CD14-positive monocyte (primary cell): ENCODE data around the gene CTBP2. TPM values are rescaled to one million over a fixed set of nuclear protein-coding genes. Genes with fewer than 3 reads are reported as not detected.

Experiments used
- DNase-seq, 3 donors: peaks; one replicate each; pipeline ENCODE4 v3.0.0-alpha.2; 2011 to 2022
- H2AFZ ChIP-seq: 2 replicates; pipeline ENCODE4 v1.6.0; 2012; ENCODE audit warnings: mild to moderate bottlenecking, low read depth, low read length, inconsistent platforms; ENCODE audit not compliant: insufficient read depth, poor library complexity, severe bottlenecking
- H3K27ac ChIP-seq, 2 donors: 1 replicate in 1 of 2; 2 replicates in 1 of 2; pipeline ENCODE4 v1.5.1; 2012 to 2013; ENCODE audit warnings: low read length in 2 of 2, control low read depth in 1 of 2, inconsistent platforms in 1 of 2, low read depth in 1 of 2, mild to moderate bottlenecking in 1 of 2
- H3K27me3 ChIP-seq, 2 donors: one replicate each; pipeline versions ENCODE4 v1.6.0 to v1.6.1; 2011 to 2013; ENCODE audit warnings: low read length in 2 of 2; ENCODE audit not compliant: control insufficient read depth in 2 of 2, insufficient read depth in 2 of 2
- H3K36me3 ChIP-seq, 2 donors: replicated peaks in 1 of 2; 1 replicate in 1 of 2; 2 replicates in 1 of 2; pipeline versions ENCODE4 v1.5.1 to v1.6.1; 2012 to 2013; ENCODE audit warnings: low read length in 2 of 2, control low read depth in 1 of 2, inconsistent platforms in 1 of 2, mild to moderate bottlenecking in 1 of 2; ENCODE audit not compliant: insufficient read depth in 2 of 2, control insufficient read depth in 1 of 2
- H3K4me1 ChIP-seq, 2 donors: 1 replicate in 1 of 2; 2 replicates in 1 of 2; pipeline versions ENCODE4 v1.5.1 to v1.6.1; 2012 to 2013; ENCODE audit warnings: low read length in 2 of 2, control low read depth in 1 of 2, inconsistent platforms in 1 of 2, mild to moderate bottlenecking in 1 of 2, moderate library complexity in 1 of 2; ENCODE audit not compliant: insufficient read depth in 2 of 2, control insufficient read depth in 1 of 2
- H3K4me2 ChIP-seq: replicated peaks from 2 replicates; pipeline ENCODE3; 2012; ENCODE audit warnings: low read length, moderate library complexity, mild to moderate bottlenecking; ENCODE audit not compliant: poor library complexity, severe bottlenecking; ENCODE audit errors: extremely low read depth
- H3K4me3 ChIP-seq, 3 experiments: fragments of 200-600 bp in 1 of 3; sonication (generic) in 1 of 3; replicated peaks in 1 of 3; 1 replicate in 2 of 3; 2 replicates in 1 of 3; pipeline ENCODE4 v1.5.1; 2011 to 2013; ENCODE audit warnings: low read length in 3 of 3, mild to moderate bottlenecking in 3 of 3, control low read depth in 2 of 3, low read depth in 2 of 3, inconsistent platforms in 1 of 3, moderate library complexity in 1 of 3
- H3K79me2 ChIP-seq: 2 replicates; pipeline ENCODE4 v1.6.0; 2012; ENCODE audit warnings: mild to moderate bottlenecking, control low read depth, inconsistent platforms, low read length, moderate library complexity; ENCODE audit not compliant: insufficient read depth
- H3K9ac ChIP-seq: 2 replicates; pipeline ENCODE4 v1.6.0; 2017; ENCODE audit warnings: low read length, mild to moderate bottlenecking; ENCODE audit not compliant: insufficient read depth, poor library complexity, severe bottlenecking
- H3K9me3 ChIP-seq, 2 donors: replicated peaks in 1 of 2; 1 replicate in 1 of 2; 2 replicates in 1 of 2; pipeline versions ENCODE4 v1.5.1 to v1.6.1; 2012 to 2013; ENCODE audit warnings: low read length in 2 of 2, control low read depth in 1 of 2; ENCODE audit not compliant: control insufficient read depth in 1 of 2, insufficient read depth in 1 of 2
- H4K20me1 ChIP-seq: 2 replicates; pipeline ENCODE4 v1.6.0; 2012; ENCODE audit warnings: mild to moderate bottlenecking, low read length, control low read depth, moderate library complexity; ENCODE audit not compliant: insufficient read depth
- H3K27ac Mint-ChIP-seq, 7 donors: one replicate each; pipeline ENCODE4 v1.8.0; 2020; ENCODE audit warnings: mild to moderate bottlenecking in 7 of 7, mixed read lengths in 7 of 7, moderate library complexity in 6 of 7, inconsistent platforms in 2 of 7
- H3K27me3 Mint-ChIP-seq, 3 donors: one replicate each; pipeline ENCODE4 v1.8.0; 2021 to 2022; ENCODE audit warnings: low read depth in 3 of 3, mild to moderate bottlenecking in 3 of 3, mixed read lengths in 3 of 3, moderate library complexity in 3 of 3, inconsistent platforms in 1 of 3
- H3K36me3 Mint-ChIP-seq, 2 donors: one replicate each; pipeline ENCODE4 v1.8.0; 2020; ENCODE audit warnings: mixed read lengths in 2 of 2, inconsistent platforms in 1 of 2, mild to moderate bottlenecking in 1 of 2
- H3K4me1 Mint-ChIP-seq: one replicate; pipeline ENCODE4 v1.8.0; 2020; ENCODE audit warnings: mild to moderate bottlenecking, mixed read lengths
- H3K4me3 Mint-ChIP-seq, 2 donors: one replicate each; pipeline ENCODE4 v1.8.0; 2020; ENCODE audit warnings: mild to moderate bottlenecking in 2 of 2, mixed read lengths in 2 of 2, moderate library complexity in 1 of 2
- H3K9me3 Mint-ChIP-seq, 7 donors: one replicate each; pipeline ENCODE4 v1.8.0; 2020 to 2022; ENCODE audit warnings: mixed read lengths in 7 of 7, mild to moderate bottlenecking in 6 of 7, moderate library complexity in 6 of 7, inconsistent platforms in 2 of 7
- CTCF ChIP-seq: fragments of 200-600 bp; IDR thresholded peaks from one replicate; pipeline ENCODE4 v1.8.0; 2022; ENCODE audit warnings: antibody characterized with exemption, mild to moderate bottlenecking
- WGBS: methylation state at CpG from one replicate; pipeline ENCODE4 v1.1.5; 2013; ENCODE audit warnings: missing lambda C conversion rate; ENCODE audit not compliant: insufficient coverage; 5-methylcytosine and 5-hydroxymethylcytosine counted together
- intact Hi-C, 2 donors: fragments of 100-400 bp; cut with micrococcal nuclease; formaldehyde crosslinking; loops; one replicate each; pipeline versions ENCODE4 v1.15.0 to v1.15.1; 2023
- polyA plus RNA-seq, 3 donors: library from polyadenylated mRNA; depleted of rRNA in 1 of 3; unstranded in 2 of 3; stranded (reverse) in 1 of 3; fragments of 300-500 nt in 2 of 3; fragments of >200 nt in 1 of 3; fragmentation: Illumina TruSeq in 2 of 3; gene quantifications; 1 replicate in 2 of 3; 2 replicates in 1 of 3; pipeline ENCODE4 v1.2.3, GENCODE V29; 2012 to 2021

Gene CTBP2
- polyA plus RNA-seq, 3 donors = 40.9 to 87.1 (median 41.1) TPM

GRCh38 chr10:125009661-125010161 lies 150.7 kb downstream of the CTBP2 start:
- intact Hi-C loops = no loop called here
- Mint-ChIP-seq H3K27ac (peak overlapping the region in 6 of 7 donors; percentile 5 to 81 (median 71)), H3K9me3 (peaks cover 0 to 2% (median 0%) of the 10 kb centered on the region in 7 donors), H3K36me3 (peaks cover 36 to 76% of the 10 kb centered on the region in 2 donors), H3K4me1 (no peaks in the 10 kb centered on the region), H3K4me3 (no peak overlapping the region), H3K27me3 (peaks cover 0 to 3% (median 0%) of the 10 kb centered on the region in 3 donors)
- WGBS = 100% methylated on average over 13 of the region's 15 CpGs
- Histone ChIP-seq H3K9me3 (no peaks in the 10 kb centered on the region), H3K27me3 (no peaks in the 10 kb centered on the region), H3K9ac (no peak overlapping the region), H4K20me1 (peaks cover 100% of the 10 kb centered on the region), H3K4me2 (no peak overlapping the region), H3K4me3 (no peak overlapping the region), H3K36me3 (peaks cover 42 to 84% of the 10 kb centered on the region in 2 donors), H3K27ac (no peak overlapping the region), H2AFZ (no peak overlapping the region), H3K4me1 (no peaks in the 10 kb centered on the region), H3K79me2 (peaks cover 87% of the 10 kb centered on the region)
- no peak for DNase-seq
- TF ChIP-seq CTCF = no peak

GRCh38 chr10:125008689-125009638 lies 151.4 kb downstream of the CTBP2 start:
- H2AFZ ChIP-seq = no peak overlapping the region
- no peak for DNase-seq
- intact Hi-C loops = no loop called here
- H3K27ac Mint-ChIP-seq = peak overlapping the region in 4 of 7 donors; percentile 5 to 73 (median 16)
- peaks cover 48 to 84% of the 10 kb centered on the region in 2 donors for H3K36me3 ChIP-seq
- H3K79me2 ChIP-seq = peaks cover 90% of the 10 kb centered on the region
- TF ChIP-seq CTCF = no peak
- H3K36me3 Mint-ChIP-seq = peaks cover 36 to 76% of the 10 kb centered on the region in 2 donors
- no peak overlapping the region for H3K9ac ChIP-seq
- H3K4me1 Mint-ChIP-seq = no peaks in the 10 kb centered on the region
- peaks cover 100% of the 10 kb centered on the region for H4K20me1 ChIP-seq
- H3K27me3 Mint-ChIP-seq = peaks cover 0 to 3% (median 0%) of the 10 kb centered on the region in 3 donors
- WGBS = 95% methylated on average over 16 of the region's 22 CpGs
- no peaks in the 10 kb centered on the region for H3K9me3 ChIP-seq
- no peaks in the 10 kb centered on the region for H3K27me3 ChIP-seq
- H3K4me1 ChIP-seq = no peaks in the 10 kb centered on the region
- no peak overlapping the region for H3K4me3 Mint-ChIP-seq
- peaks cover 0 to 2% (median 0%) of the 10 kb centered on the region in 7 donors for H3K9me3 Mint-ChIP-seq
- H3K4me3 ChIP-seq = no peak overlapping the region
- H3K27ac ChIP-seq = no peak overlapping the region
- no peak overlapping the region for H3K4me2 ChIP-seq
